Measurements from ENCODE around the gene EIF3F. TPM values are rescaled to one million over a fixed set of nuclear protein-coding genes. Genes with fewer than 3 reads are reported as not detected.

EIF3F gene
- 155 TPM for total RNA-seq
- long read RNA-seq, transcript EIF3F-201 (8 exons, 1,254 nt), result major isoform, 106 of 109 reads
- long read RNA-seq, partial matches to known transcripts, result 1 of 109 reads
- long read RNA-seq, other reads (novel, unspliced or antisense), result 2 of 109 reads

- peak; percentile 100 for ATAC-seq
- intact Hi-C loops (cut with DNase I), result loop anchor here (2.0 kb wide), 2 partner anchors 94 to 888 kb away; no protein-coding TSS in a partner anchor
These were observed at the start of gene EIF3F for GRCh38 chr11:7986768-7987559. EIF3F (plus strand) TSS chr11:7987337; CDS start chr11:7987353, 16 bp downstream.

GRCh38 chr11:7941146-7941545 lies 46.0 kb upstream of the EIF3F start:
- no peak for DNase-seq (ENCODE audit: missing footprints)
- intact Hi-C loops (cut with DNase I), result no loop called here
- ATAC-seq, result no peak

More at GRCh38 chr11:7986768-7987559, at the start of gene EIF3F:
- peak; percentile 89 for DNase-seq (ENCODE audit: missing footprints)

GRCh38 chr11:7941608-7942007 lies 45.5 kb upstream of the EIF3F start, which contains the start of gene OR10A3:
OR10A3 (minus strand) TSS chr11:7941708; CDS start chr11:7939520, 2,188 bp downstream.
- intact Hi-C loops (cut with DNase I), result no loop called here
- DNase-seq (ENCODE audit: missing footprints) (no peak), ATAC-seq (no peak)

- DNase-seq (ENCODE audit: missing footprints) (no peak), ATAC-seq (no peak)
- intact Hi-C loops (cut with DNase I), result no loop called here
These were observed 43.0 kb upstream of the EIF3F start for GRCh38 chr11:7944123-7944522.

GRCh38 chr11:7949934-7950333 lies 37.2 kb upstream of the EIF3F start:
- no peak for ATAC-seq
- DNase-seq (ENCODE audit: missing footprints), result no peak
- intact Hi-C loops (cut with DNase I), result no loop called here

- intact Hi-C loops (cut with DNase I), result no loop called here
- ATAC-seq (no peak), DNase-seq (ENCODE audit: missing footprints) (no peak)
These were observed 31.9 kb upstream of the EIF3F start for GRCh38 chr11:7955191-7955590.

GRCh38 chr11:7964261-7964660 lies 22.9 kb upstream of the EIF3F start:
- DNase-seq (ENCODE audit: missing footprints), result no peak
- intact Hi-C loops (cut with DNase I), result no loop called here
- no peak for ATAC-seq

GRCh38 chr11:7964873-7965272 lies 22.3 kb upstream of the EIF3F start:
- ATAC-seq (no peak), DNase-seq (ENCODE audit: missing footprints) (no peak)
- intact Hi-C loops (cut with DNase I), result no loop called here

GRCh38 chr11:7965386-7965785 lies 21.8 kb upstream of the EIF3F start, which contains the start of gene NLRP10:
NLRP10 (minus strand) TSS chr11:7965447; CDS start chr11:7963495, 1,952 bp downstream.
- no peak for ATAC-seq
- DNase-seq (ENCODE audit: missing footprints), result no peak
- intact Hi-C loops (cut with DNase I), result no loop called here

- intact Hi-C loops (cut with DNase I), result no loop called here
These were observed 20.0 kb upstream of the EIF3F start for GRCh38 chr11:7967097-7967496.

GRCh38 chr11:7967826-7968225 lies 19.3 kb upstream of the EIF3F start:
- intact Hi-C loops (cut with DNase I), result no loop called here
- DNase-seq (ENCODE audit: missing footprints) (no peak), ATAC-seq (no peak)

More at GRCh38 chr11:7967097-7967496, 20.0 kb upstream of the EIF3F start:
- DNase-seq (ENCODE audit: missing footprints), result no peak
- ATAC-seq, result no peak

GRCh38 chr11:7968686-7969085 lies 18.5 kb upstream of the EIF3F start:
- intact Hi-C loops (cut with DNase I), result no loop called here
- no peak for DNase-seq (ENCODE audit: missing footprints)
- no peak for ATAC-seq

GRCh38 chr11:7969756-7970646 lies 17.1 kb upstream of the EIF3F start:
- ATAC-seq (no peak), DNase-seq (ENCODE audit: missing footprints) (no peak)
- intact Hi-C loops (cut with DNase I), result no loop called here

GRCh38 chr11:7971846-7972245 lies 15.3 kb upstream of the EIF3F start:
- ATAC-seq (no peak), DNase-seq (ENCODE audit: missing footprints) (no peak)
- intact Hi-C loops (cut with DNase I), result no loop called here

GRCh38 chr11:7973011-7973410 lies 14.1 kb upstream of the EIF3F start:
- no peak for ATAC-seq
- DNase-seq (ENCODE audit: missing footprints), result no peak
- intact Hi-C loops (cut with DNase I), result no loop called here

- intact Hi-C loops (cut with DNase I), result no loop called here
These were observed 12.5 kb upstream of the EIF3F start for GRCh38 chr11:7974668-7975067.

GRCh38 chr11:7977232-7977917 lies 9.8 kb upstream of the EIF3F start:
- intact Hi-C loops (cut with DNase I), result no loop called here
- no peak for DNase-seq (ENCODE audit: missing footprints)
- no peak for ATAC-seq

More at GRCh38 chr11:7974668-7975067, 12.5 kb upstream of the EIF3F start:
- DNase-seq (ENCODE audit: missing footprints) (no peak), ATAC-seq (no peak)

GRCh38 chr11:7981619-7982157 lies 5.4 kb upstream of the EIF3F start:
- ATAC-seq, result no peak
- intact Hi-C loops (cut with DNase I), result no loop called here

More at GRCh38 chr11:7981619-7982157, 5.4 kb upstream of the EIF3F start:
- no peak for DNase-seq (ENCODE audit: missing footprints)

Data from Right ventricle myocardium inferior (tissue), 1 donor.